HG02852 (cell line): Measurements from ENCODE around the gene ARHGDIA.
A peak's percentile ranks its signal among the peaks of the same experiment; 100 is the strongest.
"Not testable (repeated sequence)": the region's sequence is repeated elsewhere in the genome, so short reads cannot be mapped to it uniquely, and the experiment has no call there.

Source experiments
- ATAC-seq: cut with Tn5 transposase; IDR thresholded peaks from one replicate; pipeline ENCODE4 v1.9.1; 2021; ENCODE audit warnings: mild to moderate bottlenecking, moderate library complexity; ENCODE audit not compliant: unreplicated experiment

ARHGDIA gene

GRCh38 chr17:81870981-81871386 is at the start of gene ARHGDIA:
TSS of gene ARHGDIA (minus strand) at chr17:81871337. CDS start at chr17:81869930, 1,407 bp downstream.
- ATAC-seq: no peak

- ATAC-seq: no peak
Measured at GRCh38 chr17:81918832-81919545, 47.9 kb upstream of the ARHGDIA start.

- ATAC-seq: not testable (repeated sequence)
Measured at GRCh38 chr17:81918333-81918669, 47.2 kb upstream of the ARHGDIA start.

- no peak for ATAC-seq
Measured at GRCh38 chr17:81917565-81918332, 46.6 kb upstream of the ARHGDIA start, which contains the start of gene SIRT7. TSS of gene SIRT7 (minus strand) at chr17:81918176. CDS start at chr17:81918131, 45 bp downstream.

GRCh38 chr17:81916234-81917001 is 45.3 kb upstream of the ARHGDIA start:
- ATAC-seq: no peak

GRCh38 chr17:81915331-81915730 is 44.2 kb upstream of the ARHGDIA start:
- no peak for ATAC-seq

- no peak for ATAC-seq
Measured at GRCh38 chr17:81914103-81914850, 43.1 kb upstream of the ARHGDIA start.

- ATAC-seq: no peak
Measured at GRCh38 chr17:81913394-81914102, 42.4 kb upstream of the ARHGDIA start.

GRCh38 chr17:81912441-81913309 is 41.5 kb upstream of the ARHGDIA start:
- no peak for ATAC-seq

- ATAC-seq: no peak
Measured at GRCh38 chr17:81911969-81912368, 40.8 kb upstream of the ARHGDIA start.

- peak; percentile 72 for ATAC-seq
Measured at GRCh38 chr17:81911277-81911961, 40.3 kb upstream of the ARHGDIA start, which contains the start of gene PCYT2. TSS of gene PCYT2 (minus strand) at chr17:81911399. CDS start at chr17:81911355, 44 bp downstream.

GRCh38 chr17:81910840-81911276 is 39.7 kb upstream of the ARHGDIA start:
- ATAC-seq: no peak

GRCh38 chr17:81909966-81910839 is 39.1 kb upstream of the ARHGDIA start:
- ATAC-seq: no peak

GRCh38 chr17:81909231-81909630 is 38.1 kb upstream of the ARHGDIA start:
- no peak for ATAC-seq

- ATAC-seq: no peak
Measured at GRCh38 chr17:81908793-81909192, 37.7 kb upstream of the ARHGDIA start.

- ATAC-seq: no peak
Measured at GRCh38 chr17:81907219-81908145, 36.3 kb upstream of the ARHGDIA start.
